Suprapubic skin (tissue), 4 donors: ENCODE measurements around the gene FRMPD1. TPM values are rescaled to one million over a fixed set of nuclear protein-coding genes. Genes with fewer than 3 reads are reported as not detected.
A peak's percentile ranks its signal among the peaks of the same experiment; 100 is the strongest.

Source experiments
- DNase-seq, 2 donors: peaks; one replicate each; pipeline ENCODE4 v3.0.0-alpha.2; 2019; ENCODE audit warnings: low spot score in 2 of 2
- H3K27ac ChIP-seq: fragments of 200-600 bp; sonication (generic); one replicate; pipeline ENCODE4 v1.5.1; 2019
- H3K27me3 ChIP-seq: fragments of 200-600 bp; sonication (generic); one replicate; pipeline ENCODE4 v1.5.1; 2019
- H3K36me3 ChIP-seq: fragments of 200-600 bp; sonication (generic); one replicate; pipeline ENCODE4 v1.5.1; 2019
- H3K4me1 ChIP-seq: fragments of 200-600 bp; sonication (generic); one replicate; pipeline ENCODE4 v1.5.1; 2019
- H3K4me3 ChIP-seq: fragments of 200-600 bp; sonication (generic); one replicate; pipeline ENCODE4 v1.5.1; 2019; ENCODE audit warnings: mild to moderate bottlenecking
- H3K9me3 ChIP-seq: fragments of 200-600 bp; sonication (generic); one replicate; pipeline ENCODE4 v1.5.1; 2019
- CTCF ChIP-seq, 2 donors: fragments of 200-600 bp in 1 of 2; fragments of 450-650 bp in 1 of 2; sonication (generic) in 1 of 2; IDR thresholded peaks; one replicate each; pipeline ENCODE4 v1.5.1; 2016 to 2019; ENCODE audit warnings: antibody characterized with exemption in 2 of 2, mild to moderate bottlenecking in 1 of 2, moderate library complexity in 1 of 2
- EP300 ChIP-seq: sonication (generic); formaldehyde crosslinking; IDR thresholded peaks from one replicate; pipeline ENCODE4 v1.6.1; 2017; ENCODE audit warnings: antibody characterized with exemption
- POLR2A ChIP-seq, 2 donors: fragments of 450-650 bp; IDR thresholded peaks; one replicate each; pipeline ENCODE4 v1.6.1; 2017; ENCODE audit warnings: antibody characterized with exemption in 2 of 2, mild to moderate bottlenecking in 2 of 2, moderate library complexity in 2 of 2
- POLR2AphosphoS5 ChIP-seq, 3 donors: sonication (generic); formaldehyde crosslinking; IDR thresholded peaks; one replicate each; pipeline ENCODE4 v1.6.1; 2017; ENCODE audit warnings: antibody characterized with exemption in 3 of 3
- WGBS: methylation state at CpG from one replicate; pipeline ENCODE4 v1.1.5; 2018; 5-methylcytosine and 5-hydroxymethylcytosine counted together
- total RNA-seq, 4 donors: library from RNA; depleted of rRNA; stranded (reverse); fragments of >200 nt; gene quantifications; one replicate each; pipeline ENCODE4 v1.1.0, GENCODE V29; 2016

FRMPD1 gene
- total RNA-seq, 4 donors from 2014 or later, result 7.9 to 15.4 (median 11.2) TPM

- H3K4me3 ChIP-seq, result no peak overlapping the region
- no peak for TF ChIP-seq POLR2A (IDR thresholded peaks at IDR 0.05)
- no peak for TF ChIP-seq CTCF (IDR thresholded peaks at IDR 0.05)
- TF ChIP-seq POLR2AphosphoS5 (IDR thresholded peaks at IDR 0.05), result no peak
- TF ChIP-seq EP300, result no peak
- no peak overlapping the region for H3K27ac ChIP-seq
- WGBS, result 93% methylated on average over 1 of the region's 1 CpG
- no peak for DNase-seq
- peaks cover 62% of the 10 kb centered on the region for H3K36me3 ChIP-seq
- H3K27me3 ChIP-seq, result no peaks in the 10 kb centered on the region
- no peaks in the 10 kb centered on the region for H3K4me1 ChIP-seq
- no peaks in the 10 kb centered on the region for H3K9me3 ChIP-seq
Observed at GRCh38 chr9:37775216-37775919, 124.6 kb downstream of the FRMPD1 start.

- DNase-seq, result no peak
- Histone ChIP-seq H3K27me3 (no peaks in the 10 kb centered on the region), H3K9me3 (no peaks in the 10 kb centered on the region), H3K36me3 (peaks cover 67% of the 10 kb centered on the region), H3K27ac (no peak overlapping the region), H3K4me3 (no peak overlapping the region), H3K4me1 (no peaks in the 10 kb centered on the region)
- TF ChIP-seq EP300 (no peak), CTCF (IDR thresholded peaks at IDR 0.05) (no peak), POLR2AphosphoS5 (IDR thresholded peaks at IDR 0.05) (no peak), POLR2A (IDR thresholded peaks at IDR 0.05) (no peak)
- WGBS, result 85% methylated on average over 5 of the region's 5 CpGs
Observed at GRCh38 chr9:37776328-37776727, 125.6 kb downstream of the FRMPD1 start.

- 58% methylated on average over 2 of the region's 2 CpGs for WGBS
- Histone ChIP-seq H3K9me3 (no peaks in the 10 kb centered on the region), H3K36me3 (peaks cover 76% of the 10 kb centered on the region), H3K27me3 (no peaks in the 10 kb centered on the region), H3K27ac (no peak overlapping the region), H3K4me1 (peaks cover 11% of the 10 kb centered on the region), H3K4me3 (no peak overlapping the region)
- TF ChIP-seq POLR2AphosphoS5 (IDR thresholded peaks at IDR 0.05), result no peak
- TF ChIP-seq EP300, result no peak
- no peak for TF ChIP-seq CTCF (IDR thresholded peaks at IDR 0.05)
- TF ChIP-seq POLR2A (IDR thresholded peaks at IDR 0.05), result no peak
- no peak for DNase-seq
Observed at GRCh38 chr9:37778534-37778933, 127.8 kb downstream of the FRMPD1 start.

- no peaks in the 10 kb centered on the region for H3K9me3 ChIP-seq
- WGBS, result 0% methylated on average over 6 of the region's 6 CpGs
- H3K4me1 ChIP-seq, result peaks cover 27% of the 10 kb centered on the region
- no peak for DNase-seq
- H3K27me3 ChIP-seq, result peaks cover 7% of the 10 kb centered on the region
- TF ChIP-seq POLR2A (IDR thresholded peaks at IDR 0.05) (no peak), CTCF (IDR thresholded peaks at IDR 0.05) (no peak), EP300 (no peak), POLR2AphosphoS5 (IDR thresholded peaks at IDR 0.05) (no peak)
- H3K4me3 ChIP-seq, result peak overlapping the region; percentile 90
- peak overlapping the region; percentile 82 for H3K27ac ChIP-seq
- peaks cover 40% of the 10 kb centered on the region for H3K36me3 ChIP-seq
Observed at GRCh38 chr9:37784291-37784615, 133.5 kb downstream of the FRMPD1 start.

- Histone ChIP-seq H3K4me3 (peak within 1 kb of the TSS; percentile 90), H3K9me3 (no peaks in the 10 kb centered on the region), H3K27me3 (peaks cover 7% of the 10 kb centered on the region), H3K27ac (peak within 1 kb of the TSS; percentile 82), H3K36me3 (peaks cover 34% of the 10 kb centered on the region), H3K4me1 (peaks cover 27% of the 10 kb centered on the region)
- DNase-seq, result peak; percentile 94 to 95
- TF ChIP-seq CTCF (IDR thresholded peaks at IDR 0.05), result peak in 1 of 2 donors; percentile 8
- TF ChIP-seq EP300, result no peak
- TF ChIP-seq POLR2AphosphoS5 (IDR thresholded peaks at IDR 0.05), result peak in 2 of 3 donors; percentile 79 to 80
- no peak for TF ChIP-seq POLR2A (IDR thresholded peaks at IDR 0.05)
- WGBS, result 1% methylated on average over 27 of the region's 73 CpGs
Observed at GRCh38 chr9:37784616-37785483, 134.1 kb downstream of the FRMPD1 start, which contains the start of gene EXOSC3. Gene EXOSC3 (minus strand): TSS chr9:37785064. CDS start chr9:37785044, 20 bp downstream.
